ENCODE measurements around the gene MEIS1. TPM values are rescaled to one million over a fixed set of nuclear protein-coding genes. Genes with fewer than 3 reads are reported as not detected.

Gene MEIS1
- total RNA-seq, 1 experiment from 2014 or later, result 4.1 TPM

DNA sequence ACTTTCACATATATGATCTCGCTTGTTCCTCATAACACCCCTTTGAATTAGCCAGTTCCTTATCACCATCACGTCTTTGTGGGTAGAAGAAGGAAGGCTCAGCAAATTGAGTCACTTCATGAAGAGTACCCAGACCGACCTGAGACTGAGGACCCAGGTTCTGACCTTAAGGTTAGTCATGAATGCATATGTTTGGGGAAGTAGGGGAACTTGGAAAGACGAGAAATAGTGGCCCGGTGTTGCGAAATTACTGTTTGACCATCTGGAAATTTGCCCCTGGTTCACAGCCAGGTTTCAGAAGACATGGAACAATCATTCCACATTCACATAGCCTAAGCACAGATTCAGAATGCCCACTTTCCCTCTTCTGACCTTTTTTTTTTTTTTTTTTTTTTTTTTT lies 59.8 kb downstream of the MEIS1 start:
- no peak overlapping the region for H2AFZ ChIP-seq (ENCODE audit: low read length)
- H3K4me2 ChIP-seq (ENCODE audit: low read length), result peak overlapping the region; percentile 25; the same call in 1 of the 2 replicates
- H4K20me1 ChIP-seq (ENCODE audit: low read length), result no peaks in the 10 kb centered on the region
- no peaks in the 10 kb centered on the region for H3F3A ChIP-seq (ENCODE audit: low read length, unreplicated experiment)
- no peak overlapping the region for H3K4me3 ChIP-seq (ENCODE audit: low read length)
- H3K9me2 ChIP-seq (replicated peaks; ENCODE audit: low read length), result no peaks in the 10 kb centered on the region
- no peaks in the 10 kb centered on the region for H3K27me3 ChIP-seq (ENCODE audit: low read length)
- no peaks in the 10 kb centered on the region for H3K79me2 ChIP-seq (ENCODE audit: low read length)
- no peak overlapping the region for H3K9ac ChIP-seq (ENCODE audit: low read length)
- DNase-seq, result peak; percentile 88
- intact Hi-C loops (cut with micrococcal nuclease), result loop anchor here (10.0 kb wide), 1 partner anchor 60 kb away; no protein-coding TSS in a partner anchor
- H3K27ac ChIP-seq (ENCODE audit: low read length), result peak overlapping the region; percentile 92
- no TSS peak for BruUV-seq (replicated peaks)
- H3K9me3 ChIP-seq (ENCODE audit: low read length), result no peaks in the 10 kb centered on the region
- no peaks in the 10 kb centered on the region for H3K36me3 ChIP-seq (ENCODE audit: low read depth, low read length)
- peaks cover 51% of the 10 kb centered on the region for H3K4me1 ChIP-seq (ENCODE audit: insufficient read depth, low read length)
- CTCF ChIA-PET, result no interaction called here
- ATAC-seq, result peak; percentile 19
- TF ChIP-seq EZH2 (IDR thresholded peaks at IDR 0.05; ENCODE audit: low read length, unreplicated experiment), result no peak
- TF ChIP-seq EZH2phosphoT487 (IDR thresholded peaks at IDR 0.05; ENCODE audit: borderline replicate concordance, low read length), result no peak
- TF ChIP-seq, protein P1, sequence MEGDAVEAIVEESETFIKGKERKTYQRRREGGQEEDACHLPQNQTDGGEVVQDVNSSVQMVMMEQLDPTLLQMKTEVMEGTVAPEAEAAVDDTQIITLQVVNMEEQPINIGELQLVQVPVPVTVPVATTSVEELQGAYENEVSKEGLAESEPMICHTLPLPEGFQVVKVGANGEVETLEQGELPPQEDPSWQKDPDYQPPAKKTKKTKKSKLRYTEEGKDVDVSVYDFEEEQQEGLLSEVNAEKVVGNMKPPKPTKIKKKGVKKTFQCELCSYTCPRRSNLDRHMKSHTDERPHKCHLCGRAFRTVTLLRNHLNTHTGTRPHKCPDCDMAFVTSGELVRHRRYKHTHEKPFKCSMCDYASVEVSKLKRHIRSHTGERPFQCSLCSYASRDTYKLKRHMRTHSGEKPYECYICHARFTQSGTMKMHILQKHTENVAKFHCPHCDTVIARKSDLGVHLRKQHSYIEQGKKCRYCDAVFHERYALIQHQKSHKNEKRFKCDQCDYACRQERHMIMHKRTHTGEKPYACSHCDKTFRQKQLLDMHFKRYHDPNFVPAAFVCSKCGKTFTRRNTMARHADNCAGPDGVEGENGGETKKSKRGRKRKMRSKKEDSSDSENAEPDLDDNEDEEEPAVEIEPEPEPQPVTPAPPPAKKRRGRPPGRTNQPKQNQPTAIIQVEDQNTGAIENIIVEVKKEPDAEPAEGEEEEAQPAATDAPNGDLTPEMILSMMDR (conservative IDR thresholded peaks at IDR 0.05; ENCODE audit: low read depth, low read length), result no peak
- POLR2A ChIA-PET (ENCODE audit: unreplicated experiment), result no interaction called here

DNA sequence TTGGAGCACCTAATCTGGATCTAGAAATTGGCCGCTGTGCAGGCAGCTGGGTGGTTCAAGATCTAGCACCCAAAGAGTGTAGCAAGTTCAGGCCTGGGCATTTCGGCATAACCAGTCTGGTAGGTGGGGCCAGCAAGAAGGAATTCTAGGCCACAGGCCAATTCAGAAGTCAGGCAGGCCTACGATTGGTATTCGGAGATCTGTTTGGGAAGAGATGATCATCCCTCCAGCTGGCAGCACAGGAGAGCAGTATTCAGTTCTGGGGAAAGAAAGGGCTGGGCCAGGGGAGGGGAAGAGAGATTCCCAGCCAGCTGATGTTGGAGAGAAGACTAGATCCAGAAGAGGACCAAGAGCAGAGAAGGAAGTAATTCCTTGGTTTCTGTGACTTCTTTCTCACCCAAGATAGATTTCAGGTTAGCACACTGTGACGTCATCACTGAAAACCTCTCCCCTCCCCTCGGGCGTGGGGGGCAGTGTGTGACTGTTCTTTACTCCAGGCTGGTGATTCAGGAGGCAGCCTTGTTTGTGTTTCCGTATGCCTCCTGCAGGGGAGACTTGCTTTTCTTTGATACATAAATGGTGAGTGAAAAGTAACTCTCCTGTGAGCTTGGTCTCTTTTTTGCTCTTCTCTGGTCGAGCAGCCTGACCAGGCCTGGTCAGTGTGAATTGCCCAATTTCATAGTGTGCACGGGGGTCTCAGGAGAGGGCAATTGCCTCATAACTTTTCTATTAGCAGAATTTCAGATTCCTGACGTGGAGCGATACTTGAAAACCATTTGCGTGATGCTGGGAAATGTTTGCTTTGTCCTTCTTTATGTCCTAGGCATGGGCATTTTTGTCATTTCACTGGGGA lies 61.1 kb downstream of the MEIS1 start:
- peaks cover 41% of the 10 kb centered on the region for H3K4me1 ChIP-seq (ENCODE audit: insufficient read depth, low read length)
- H3K27ac ChIP-seq (ENCODE audit: low read length), result peak overlapping the region; percentile 92
- peak overlapping the region; percentile 76 for H3K4me2 ChIP-seq (ENCODE audit: low read length)
- no peaks in the 10 kb centered on the region for H3K9me2 ChIP-seq (replicated peaks; ENCODE audit: low read length)
- peak; percentile 87 for ATAC-seq
- peak; percentile 84 for DNase-seq
- H3K27me3 ChIP-seq (ENCODE audit: low read length), result no peaks in the 10 kb centered on the region
- H4K20me1 ChIP-seq (ENCODE audit: low read length), result no peaks in the 10 kb centered on the region
- POLR2A ChIA-PET (ENCODE audit: unreplicated experiment), result no interaction called here
- H3K9ac ChIP-seq (ENCODE audit: low read length), result peak overlapping the region; percentile 55
- peak overlapping the region; percentile 38 for H3K4me3 ChIP-seq (ENCODE audit: low read length)
- H3K79me2 ChIP-seq (ENCODE audit: low read length), result no peaks in the 10 kb centered on the region
- H3F3A ChIP-seq (ENCODE audit: low read length, unreplicated experiment), result no peaks in the 10 kb centered on the region
- H3K36me3 ChIP-seq (ENCODE audit: low read depth, low read length), result no peaks in the 10 kb centered on the region
- TF ChIP-seq EZH2phosphoT487 (IDR thresholded peaks at IDR 0.05; ENCODE audit: borderline replicate concordance, low read length), result no peak
- no peak for TF ChIP-seq EZH2 (IDR thresholded peaks at IDR 0.05; ENCODE audit: low read length, unreplicated experiment)
- TF ChIP-seq, protein P1 (conservative IDR thresholded peaks at IDR 0.05; ENCODE audit: low read depth, low read length), result peak; percentile 48; the same call in 1 of the 2 replicates
- no peaks in the 10 kb centered on the region for H3K9me3 ChIP-seq (ENCODE audit: low read length)
- peak overlapping the region; percentile 37 for H2AFZ ChIP-seq (ENCODE audit: low read length)
- CTCF ChIA-PET, result interaction anchor here (1.0 kb wide), 1 partner anchor 67 kb away, joined by 3 read pairs; no protein-coding TSS in a partner anchor
- intact Hi-C loops (cut with micrococcal nuclease), result loop anchor here (2.0 to 10.0 kb wide), 3 partner anchors 59 to 79 kb away; no protein-coding TSS in a partner anchor
- BruUV-seq (replicated peaks), result no TSS peak
